OCI-LY3 (cell line): ENCODE measurements around the gene PLCB4.

ENCODE experiments used
- H2AFZ ChIP-seq: fragments of 200-600, 300-600 bp; shearing (Covaris generic); 2 replicates; pipeline ENCODE4 v1.6.0; 2014; ENCODE audit warnings: antibody characterized with exemption, low read depth, low read length
- H3K27ac ChIP-seq: fragments of 200-600, 300-600 bp; sonication (generic); 2 replicates; pipeline ENCODE4 v1.5.1; 2014; ENCODE audit warnings: mild to moderate bottlenecking, low read length, moderate library complexity, mixed read lengths
- H3K27me3 ChIP-seq: fragments of 200-600, 300-600 bp; sonication (generic); 2 replicates; pipeline ENCODE4 v1.6.1; 2014; ENCODE audit warnings: low read depth, low read length, mixed read lengths
- H3K36me3 ChIP-seq: fragments of 200-600, 300-600 bp; sonication (generic); replicated peaks from 2 replicates; pipeline ENCODE3; 2014; ENCODE audit warnings: low read depth, low read length, mixed read lengths
- H3K4me1 ChIP-seq: fragments of 300-600, 200-600 bp; sonication (generic); 2 replicates; pipeline ENCODE4 v1.6.1; 2014; ENCODE audit warnings: low read length, mixed read lengths
- H3K4me2 ChIP-seq: fragments of 200-600, 300-600 bp; sonication (generic); 2 replicates; pipeline ENCODE4 v1.6.1; 2014; ENCODE audit warnings: low read length, mixed read lengths
- H3K4me3 ChIP-seq: fragments of 300-600, 200-600 bp; sonication (generic); 2 replicates; pipeline ENCODE4 v1.5.1; 2014; ENCODE audit warnings: antibody characterized with exemption, mild to moderate bottlenecking, low read length, moderate library complexity
- H3K79me2 ChIP-seq: fragments of 300-600, 200-600 bp; shearing (Covaris generic); 2 replicates; pipeline ENCODE4 v1.6.1; 2014; ENCODE audit warnings: mild to moderate bottlenecking, low read length, mixed read lengths
- H3K9ac ChIP-seq: fragments of 300-600, 200-600 bp; shearing (Covaris generic); 2 replicates; pipeline ENCODE4 v1.6.0; 2014; ENCODE audit warnings: mild to moderate bottlenecking, low read length, moderate library complexity
- H3K9me3 ChIP-seq: fragments of 200-600, 300-600 bp; shearing (Covaris generic); 2 replicates; pipeline ENCODE4 v1.6.1; 2014; ENCODE audit warnings: low read length, mixed read lengths; ENCODE audit not compliant: insufficient read depth
- H4K20me1 ChIP-seq: fragments of 200-600, 300-600 bp; sonication (generic); 2 replicates; pipeline ENCODE4 v1.6.1; 2016; ENCODE audit warnings: low read length, mixed read lengths; ENCODE audit not compliant: insufficient read depth
- CTCF ChIP-seq: fragments of 200-600, 300-600 bp; sonication (generic); IDR thresholded peaks from 2 replicates; pipeline ENCODE4 v1.5.1; 2014; ENCODE audit warnings: antibody characterized with exemption, low read length, low read depth
- EZH2phosphoT487 ChIP-seq: fragments of 200-600 bp; shearing (Covaris generic); IDR thresholded peaks from 2 replicates; pipeline ENCODE4 v1.6.1; 2018; ENCODE audit warnings: antibody characterized with exemption, mixed run types, low read depth

PLCB4 gene

GRCh38 chr20:9027626-9028025 lies 41.3 kb upstream of the PLCB4 start:
- H3K9ac ChIP-seq, result no peak overlapping the region
- H3K27me3 ChIP-seq, result no peaks in the 10 kb centered on the region
- no peaks in the 10 kb centered on the region for H4K20me1 ChIP-seq
- TF ChIP-seq CTCF (no peak), EZH2phosphoT487 (no peak)
- H3K4me3 ChIP-seq, result no peak overlapping the region
- H3K4me2 ChIP-seq, result no peak overlapping the region
- H3K79me2 ChIP-seq, result no peaks in the 10 kb centered on the region
- no peaks in the 10 kb centered on the region for H3K9me3 ChIP-seq
- H3K4me1 ChIP-seq, result no peaks in the 10 kb centered on the region
- no peaks in the 10 kb centered on the region for H3K36me3 ChIP-seq
- H2AFZ ChIP-seq, result no peak overlapping the region
- no peak overlapping the region for H3K27ac ChIP-seq

GRCh38 chr20:9028419-9028818 lies 40.5 kb upstream of the PLCB4 start:
- Histone ChIP-seq H4K20me1 (no peaks in the 10 kb centered on the region), H3K4me1 (no peaks in the 10 kb centered on the region), H3K27ac (no peak overlapping the region), H3K4me2 (no peak overlapping the region), H3K9ac (no peak overlapping the region), H2AFZ (no peak overlapping the region), H3K79me2 (no peaks in the 10 kb centered on the region), H3K9me3 (no peaks in the 10 kb centered on the region), H3K4me3 (no peak overlapping the region), H3K27me3 (no peaks in the 10 kb centered on the region), H3K36me3 (no peaks in the 10 kb centered on the region)
- TF ChIP-seq CTCF (no peak), EZH2phosphoT487 (no peak)

- no peak overlapping the region for H3K9ac ChIP-seq
- no peaks in the 10 kb centered on the region for H3K36me3 ChIP-seq
- H3K27ac ChIP-seq, result no peak overlapping the region
- no peak for TF ChIP-seq CTCF
- TF ChIP-seq EZH2phosphoT487, result no peak
- no peaks in the 10 kb centered on the region for H3K9me3 ChIP-seq
- no peaks in the 10 kb centered on the region for H3K27me3 ChIP-seq
- no peak overlapping the region for H3K4me2 ChIP-seq
- H3K4me3 ChIP-seq, result no peak overlapping the region
- H2AFZ ChIP-seq, result no peak overlapping the region
- H4K20me1 ChIP-seq, result no peaks in the 10 kb centered on the region
- no peaks in the 10 kb centered on the region for H3K79me2 ChIP-seq
- H3K4me1 ChIP-seq, result no peaks in the 10 kb centered on the region
These were observed 36.9 kb upstream of the PLCB4 start for GRCh38 chr20:9031991-9032390.

GRCh38 chr20:9032758-9033157 lies 36.1 kb upstream of the PLCB4 start:
- no peak overlapping the region for H2AFZ ChIP-seq
- no peaks in the 10 kb centered on the region for H3K4me1 ChIP-seq
- H3K4me2 ChIP-seq, result no peak overlapping the region
- H4K20me1 ChIP-seq, result no peaks in the 10 kb centered on the region
- H3K27ac ChIP-seq, result no peak overlapping the region
- no peaks in the 10 kb centered on the region for H3K9me3 ChIP-seq
- no peaks in the 10 kb centered on the region for H3K36me3 ChIP-seq
- H3K79me2 ChIP-seq, result no peaks in the 10 kb centered on the region
- H3K9ac ChIP-seq, result no peak overlapping the region
- TF ChIP-seq EZH2phosphoT487, result no peak
- no peak for TF ChIP-seq CTCF
- no peak overlapping the region for H3K4me3 ChIP-seq
- no peaks in the 10 kb centered on the region for H3K27me3 ChIP-seq
